ENCODE measurements around the gene ATXN3. TPM values are rescaled to one million over a fixed set of nuclear protein-coding genes. Genes with fewer than 3 reads are reported as not detected.

The ATXN3 gene
- total RNA-seq: 50.3 and 109 TPM in 2 replicates

DNA sequence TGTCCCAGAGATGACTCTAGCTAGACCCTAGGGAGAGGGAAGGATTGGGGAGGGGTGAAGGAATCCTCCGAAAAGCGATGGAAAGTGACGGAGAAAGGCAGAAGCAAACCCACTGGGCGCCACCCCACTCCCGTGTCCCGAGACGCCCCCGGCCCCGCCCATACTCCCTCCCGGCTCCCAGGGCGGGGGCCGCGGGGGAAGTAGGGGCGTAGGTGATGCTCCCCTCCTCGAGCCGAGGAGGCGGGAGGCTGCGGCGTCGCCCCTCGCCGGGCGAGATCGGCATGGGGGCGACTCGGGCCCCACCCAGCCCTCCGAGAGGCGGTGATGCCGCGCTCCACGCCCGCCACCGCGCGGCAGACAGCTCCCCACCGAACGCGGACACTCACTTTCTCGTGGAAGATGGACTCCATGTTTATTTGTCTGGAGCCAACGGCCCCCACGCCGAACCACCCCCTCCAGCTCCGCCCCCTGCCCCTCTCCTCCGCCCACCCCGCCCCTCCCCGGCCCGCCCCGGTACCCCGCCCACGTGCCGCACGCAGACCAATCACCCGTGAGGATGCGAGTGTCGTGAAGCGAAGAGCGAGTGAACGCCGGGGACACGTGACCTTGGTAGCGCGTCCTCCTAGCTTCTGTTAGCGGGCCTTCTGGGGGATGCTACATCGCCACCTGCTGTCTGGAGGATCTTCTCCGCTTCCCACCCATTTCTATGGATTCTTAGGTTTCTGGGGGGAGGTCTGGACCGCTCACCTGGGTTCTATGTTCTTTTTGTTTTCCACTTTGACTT is at the start of gene ATXN3:
ATXN3 (minus strand) TSS at position 440 of the 784 bp plus-strand sequence; CDS start at position 410, 30 bp downstream.

GRCh38 chr14:92121670-92122350 is 15.4 kb upstream of the ATXN3 start, which contains the start of the genes CPSF2 and NDUFB1:
CPSF2 (plus strand) TSS chr14:92121969; CDS start chr14:92130985, 9,016 bp downstream.
NDUFB1 (minus strand) TSS chr14:92121706; CDS start chr14:92117637, 4,069 bp downstream.

DNA sequence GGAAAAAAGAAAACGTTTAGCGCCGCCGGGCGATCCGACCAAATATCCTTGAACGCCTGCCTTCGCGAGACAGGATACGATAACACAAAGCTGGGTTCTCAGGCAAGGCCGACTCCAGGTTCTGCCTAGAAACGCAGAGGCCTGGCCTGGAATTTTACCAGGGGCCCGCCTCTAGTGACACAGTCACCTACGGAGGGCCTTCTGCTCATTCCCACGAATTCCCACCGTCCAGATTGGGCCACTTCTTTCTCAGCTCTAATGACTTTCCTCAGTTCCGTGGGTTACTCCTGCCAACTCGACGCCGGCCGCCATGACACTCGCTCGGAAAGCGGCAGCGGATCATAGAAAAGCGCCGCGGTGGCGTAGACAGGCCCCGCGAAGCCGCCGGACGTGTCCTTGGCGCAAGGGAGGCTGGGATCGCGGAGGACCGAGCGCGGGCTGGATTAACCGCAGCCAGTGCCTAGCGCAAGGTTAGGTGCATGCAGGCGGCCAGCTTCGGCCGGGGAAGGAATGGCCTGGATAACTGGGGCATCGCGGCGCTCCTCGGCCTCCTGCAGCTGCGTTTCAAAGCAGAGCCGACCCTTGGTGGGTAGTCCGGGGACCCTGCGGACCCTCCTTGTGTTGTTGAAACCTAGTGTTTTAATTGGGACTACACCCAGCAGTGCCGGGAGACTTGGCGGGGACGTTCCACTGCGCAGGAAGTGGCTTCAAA is 66.5 kb downstream of the ATXN3 start, which contains the start of gene TRIP11:
TRIP11 (minus strand) TSS at position 341 of the 712 bp plus-strand sequence. CDS start 374 bp downstream, outside the sequence.

Other genes with a start within 250 kb of the ATXN3 start
- gene TC2N, start 239.0 kb downstream of the ATXN3 start, total RNA-seq: 0.16 and 3.3 TPM in 2 replicates
- 0.32 and 0.63 TPM in 2 replicates for gene FBLN5, start 158.9 kb downstream of the ATXN3 start, total RNA-seq
- gene TRIP11, start 66.5 kb downstream of the ATXN3 start, total RNA-seq: 14.9 and 53.0 TPM in 2 replicates
- gene NDUFB1, start 15.1 kb upstream of the ATXN3 start, total RNA-seq: 140 and 305 TPM in 2 replicates
- gene CPSF2, start 15.4 kb upstream of the ATXN3 start, total RNA-seq: 21.2 and 62.3 TPM in 2 replicates
- gene SLC24A4, start 216.6 kb upstream of the ATXN3 start, total RNA-seq: under 0.01 and 0.06 TPM in 2 replicates

All from bladder microvascular endothelial cell (primary cell).